ENCODE results near the gene GNAT1.

GNAT1 gene

DNA sequence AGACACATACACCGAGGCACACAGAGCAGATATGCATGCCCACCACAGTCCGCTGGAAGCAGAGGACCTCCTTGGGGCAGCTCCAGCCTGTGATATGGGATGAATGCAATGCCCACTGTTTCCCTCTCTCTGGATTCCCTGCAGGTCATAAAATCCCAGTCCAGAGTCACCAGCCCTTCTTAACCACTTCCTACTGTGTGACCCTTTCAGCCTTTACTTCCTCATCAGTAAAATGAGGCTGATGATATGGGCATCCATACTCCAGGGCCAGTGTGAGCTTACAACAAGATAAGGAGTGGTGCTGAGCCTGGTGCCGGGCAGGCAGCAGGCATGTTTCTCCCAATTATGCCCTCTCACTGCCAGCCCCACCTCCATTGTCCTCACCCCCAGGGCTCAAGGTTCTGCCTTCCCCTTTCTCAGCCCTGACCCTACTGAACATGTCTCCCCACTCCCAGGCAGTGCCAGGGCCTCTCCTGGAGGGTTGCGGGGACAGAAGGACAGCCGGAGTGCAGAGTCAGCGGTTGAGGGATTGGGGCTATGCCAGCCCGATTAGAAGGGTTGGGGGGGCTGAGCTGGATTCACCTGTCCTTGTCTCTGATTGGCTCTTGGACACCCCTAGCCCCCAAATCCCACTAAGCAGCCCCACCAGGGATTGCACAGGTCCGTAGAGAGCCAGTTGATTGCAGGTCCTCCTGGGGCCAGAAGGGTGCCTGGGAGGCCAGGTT lies at the start of gene GNAT1:
Gene GNAT1, plus strand, starts transcription at position 675 of the 725 bp plus-strand sequence. CDS start 116 bp downstream, outside the sequence.
- no peak for DNase-seq (ENCODE audit: low read depth)

DNA sequence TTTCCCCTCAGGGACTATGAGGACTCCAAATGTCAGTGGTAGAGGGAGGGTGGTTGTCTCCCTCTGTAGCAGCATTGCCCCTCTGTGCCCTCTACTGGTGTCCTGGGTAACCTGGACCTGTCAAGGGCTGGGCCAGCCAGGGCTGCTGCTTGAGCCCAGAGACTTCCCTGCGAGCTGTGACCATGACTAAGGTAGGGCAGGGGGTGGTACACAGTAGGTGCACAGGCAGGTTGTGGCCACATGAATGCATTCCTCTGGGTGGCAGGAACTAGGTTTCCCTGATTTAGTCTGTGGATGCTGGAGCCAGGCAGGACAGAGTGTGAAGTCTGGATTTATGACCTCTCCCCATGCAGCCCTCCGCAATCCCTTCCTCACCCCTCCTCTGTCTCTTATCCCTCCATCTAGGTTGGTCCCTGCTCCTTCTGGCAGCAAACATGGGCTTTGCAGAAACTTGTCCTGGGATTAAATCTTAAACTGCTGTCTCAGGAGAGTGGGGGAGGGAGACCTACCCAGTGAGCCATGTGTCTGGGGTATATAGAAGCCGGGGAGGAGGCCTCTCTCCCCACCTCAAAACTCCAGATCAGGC lies 45.0 kb upstream of the GNAT1 start:
- DNase-seq (ENCODE audit: low read depth) = no peak

DNA sequence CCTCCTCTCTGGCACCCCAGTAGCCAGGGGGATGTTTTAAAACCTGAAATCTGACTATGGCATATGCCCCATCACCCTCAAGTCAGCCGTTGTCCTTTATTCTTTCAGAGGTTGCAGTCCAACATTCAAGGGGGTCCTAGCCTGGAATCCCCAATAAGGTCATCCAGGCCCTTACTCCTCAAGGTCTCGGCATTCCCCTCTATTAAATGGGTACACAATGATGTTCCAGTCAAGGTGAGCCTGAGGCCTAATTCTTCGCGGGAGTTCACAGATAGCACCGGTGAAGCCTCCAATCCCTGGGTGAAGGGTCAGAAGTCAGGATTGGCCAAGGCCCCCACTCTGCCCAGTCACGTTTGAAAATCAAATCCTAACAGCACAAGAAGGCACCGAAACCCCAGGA lies 44.4 kb upstream of the GNAT1 start:
- no peak for DNase-seq (ENCODE audit: low read depth)

DNA sequence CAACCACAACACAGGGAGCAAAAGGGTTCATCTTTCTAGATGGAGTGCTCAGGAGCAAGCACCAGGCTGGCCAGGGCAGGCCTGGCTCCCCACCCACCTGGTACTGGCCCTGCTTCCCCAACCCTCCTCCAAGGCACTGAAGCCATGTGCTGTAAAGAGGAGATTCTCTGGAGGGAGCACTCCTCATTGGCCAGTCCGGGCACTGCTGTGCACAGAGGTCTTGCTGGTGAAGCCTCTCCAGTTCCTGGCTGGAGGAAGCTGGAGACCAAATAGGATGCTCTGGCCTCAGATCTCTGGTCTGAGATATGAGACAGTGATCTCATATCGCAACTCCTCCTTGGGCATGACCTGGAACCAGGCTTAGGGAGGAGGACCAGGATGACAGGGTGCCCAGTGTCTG lies 44.0 kb upstream of the GNAT1 start:
- no peak for DNase-seq (ENCODE audit: low read depth)

DNA sequence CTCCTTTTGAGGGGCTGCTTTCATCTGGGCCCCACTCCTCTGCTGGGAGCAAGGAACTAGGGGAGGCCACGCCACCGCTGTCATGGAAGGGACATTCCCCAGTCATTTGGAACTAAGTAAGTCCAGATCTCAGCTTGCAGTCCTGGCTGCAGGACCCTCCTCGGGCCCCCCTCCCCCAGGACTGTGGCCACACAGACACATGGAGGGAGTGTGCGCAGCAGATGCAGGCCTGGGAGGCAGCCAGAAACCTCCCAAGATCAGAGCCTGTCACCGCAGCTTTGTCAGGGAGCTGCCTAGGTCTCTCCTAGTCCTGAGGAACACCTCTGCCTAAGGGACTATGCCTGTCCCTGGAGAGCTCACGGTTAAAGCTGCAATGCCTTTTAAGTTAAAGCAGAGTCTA lies 43.5 kb upstream of the GNAT1 start:
- no peak for DNase-seq (ENCODE audit: low read depth)

DNA sequence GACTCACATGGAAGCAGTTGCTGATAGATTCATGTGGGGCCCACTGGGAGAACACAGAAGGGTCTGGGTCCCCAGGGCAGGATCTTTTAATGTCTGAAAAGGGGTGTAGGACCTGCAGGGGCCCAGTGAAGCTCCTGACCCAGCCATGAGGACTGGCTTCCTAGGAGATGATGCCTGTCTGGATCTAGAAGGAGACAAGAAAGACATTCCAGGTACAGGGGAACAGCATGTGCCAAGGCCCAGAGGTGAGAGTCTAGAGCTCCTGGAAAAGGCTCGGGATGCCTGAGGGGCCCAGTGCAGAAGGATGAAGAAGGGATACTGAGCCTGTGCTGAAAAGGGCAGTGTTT lies 41.0 kb upstream of the GNAT1 start:
- DNase-seq (ENCODE audit: low read depth) = no peak

DNA sequence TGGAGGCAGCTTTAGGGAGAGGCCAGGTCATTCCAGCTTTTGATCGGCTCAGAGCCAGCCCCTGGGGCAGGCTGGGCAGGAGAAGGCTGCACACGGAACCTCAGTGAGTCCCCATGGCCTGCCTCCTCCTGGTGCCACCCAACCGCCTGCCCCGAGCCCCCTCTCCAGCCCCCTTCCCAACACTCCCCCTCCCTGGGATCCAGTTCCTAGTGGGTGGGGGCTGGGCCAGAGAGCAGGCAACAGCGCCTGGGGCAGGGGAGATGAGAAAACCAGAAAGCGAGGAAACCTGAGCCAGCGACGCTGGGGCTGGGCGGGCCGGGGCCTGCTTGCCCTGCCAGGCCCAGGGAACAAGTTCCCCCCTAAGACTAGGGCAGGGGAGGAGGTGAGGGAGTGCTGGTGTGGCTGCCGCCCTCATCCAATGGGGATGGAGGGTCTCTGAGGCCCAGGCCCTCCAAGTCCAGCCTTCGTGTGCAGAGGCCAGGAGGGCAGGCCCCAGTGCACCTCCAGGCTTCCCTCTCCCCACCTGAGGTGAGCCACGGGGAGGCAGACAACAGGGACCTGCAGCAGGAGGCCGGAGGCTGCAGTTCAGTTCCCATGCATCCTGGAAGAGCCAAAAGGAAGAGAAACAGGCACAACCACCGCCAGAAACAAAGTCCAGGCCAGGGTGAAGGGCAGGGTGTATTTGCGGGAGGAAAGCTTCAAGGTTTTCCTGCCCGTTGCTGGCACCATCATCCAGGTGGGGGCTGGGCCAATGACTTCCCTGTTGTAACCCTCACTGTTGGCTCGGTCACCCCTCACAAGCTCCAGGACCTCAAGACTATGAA lies 40.3 kb upstream of the GNAT1 start:
- DNase-seq (ENCODE audit: low read depth) = no peak

DNA sequence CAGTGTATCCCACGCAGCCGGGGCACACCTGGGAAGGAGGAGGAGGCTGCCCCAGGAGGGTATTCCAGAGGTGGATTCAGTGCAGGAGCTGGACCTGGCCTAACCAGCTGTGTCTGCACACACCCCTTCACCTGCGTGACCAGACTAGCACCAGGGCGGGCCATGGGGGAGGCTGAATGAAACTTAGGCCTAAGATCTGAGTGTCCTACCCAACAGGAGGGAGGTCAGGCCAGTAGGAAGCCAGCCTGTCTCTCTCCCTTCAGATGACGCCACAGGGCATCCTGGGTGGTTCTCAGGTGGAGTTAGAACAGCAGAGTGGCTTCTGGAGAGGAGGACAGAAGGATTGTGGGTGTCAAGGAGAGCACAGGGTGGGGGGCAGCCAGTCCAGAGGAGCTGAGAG lies 39.7 kb upstream of the GNAT1 start:
- DNase-seq (ENCODE audit: low read depth) = no peak

DNA sequence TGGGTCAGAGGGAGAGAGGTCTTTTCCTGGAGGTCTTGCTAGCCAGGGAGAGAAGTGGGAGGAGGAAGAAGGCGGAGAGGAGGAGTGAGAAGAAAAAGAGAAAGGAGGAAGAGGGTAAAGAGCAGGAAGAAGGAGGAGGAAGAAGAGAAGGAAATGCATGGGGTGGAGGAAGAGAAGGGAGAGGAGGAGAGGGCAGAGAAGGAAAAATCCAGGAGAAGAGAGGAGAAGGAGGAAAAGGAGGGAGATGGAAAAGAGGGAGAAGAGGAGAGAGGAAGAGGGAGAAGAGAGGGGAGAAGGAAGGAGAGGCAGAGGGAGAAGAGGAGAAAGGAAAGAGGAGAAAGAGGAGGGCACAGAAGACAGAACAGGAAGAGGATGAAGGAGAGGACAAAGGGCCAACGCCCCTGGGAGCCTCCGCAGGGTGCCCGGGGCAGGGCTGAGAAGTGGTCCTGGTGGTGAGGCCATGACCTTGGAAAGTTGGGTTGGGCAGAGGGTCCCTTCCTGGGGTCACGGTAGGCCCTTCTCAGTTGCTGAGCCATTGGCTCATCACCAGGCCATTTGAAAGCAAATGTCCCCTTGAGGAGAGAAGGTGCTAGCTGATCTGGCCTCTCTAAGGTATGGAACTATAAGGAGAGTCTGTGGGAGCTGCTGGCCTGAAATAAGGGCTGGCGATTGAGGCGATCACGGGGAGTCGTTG lies 37.5 kb upstream of the GNAT1 start:
- no peak for DNase-seq (ENCODE audit: low read depth)

DNA sequence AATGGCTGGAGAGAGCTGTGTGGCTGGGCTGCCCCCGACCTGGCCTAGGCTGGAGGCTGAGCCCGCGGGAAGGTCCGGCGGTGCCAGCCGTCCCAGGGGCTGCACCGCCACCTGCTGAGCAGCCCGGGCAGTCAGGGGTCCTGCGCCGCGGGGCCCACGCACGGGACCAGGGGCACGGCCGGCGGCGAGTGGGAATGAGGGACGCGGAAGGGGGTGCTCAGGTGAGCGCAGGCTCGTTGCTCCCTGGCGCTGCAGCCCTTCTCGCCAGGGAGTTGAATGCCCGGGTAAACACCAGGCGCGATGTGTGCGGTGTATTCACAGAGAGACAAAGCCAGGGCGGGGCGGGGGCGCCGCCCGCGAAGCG lies 37.0 kb upstream of the GNAT1 start:
- no peak for DNase-seq (ENCODE audit: low read depth)

DNA sequence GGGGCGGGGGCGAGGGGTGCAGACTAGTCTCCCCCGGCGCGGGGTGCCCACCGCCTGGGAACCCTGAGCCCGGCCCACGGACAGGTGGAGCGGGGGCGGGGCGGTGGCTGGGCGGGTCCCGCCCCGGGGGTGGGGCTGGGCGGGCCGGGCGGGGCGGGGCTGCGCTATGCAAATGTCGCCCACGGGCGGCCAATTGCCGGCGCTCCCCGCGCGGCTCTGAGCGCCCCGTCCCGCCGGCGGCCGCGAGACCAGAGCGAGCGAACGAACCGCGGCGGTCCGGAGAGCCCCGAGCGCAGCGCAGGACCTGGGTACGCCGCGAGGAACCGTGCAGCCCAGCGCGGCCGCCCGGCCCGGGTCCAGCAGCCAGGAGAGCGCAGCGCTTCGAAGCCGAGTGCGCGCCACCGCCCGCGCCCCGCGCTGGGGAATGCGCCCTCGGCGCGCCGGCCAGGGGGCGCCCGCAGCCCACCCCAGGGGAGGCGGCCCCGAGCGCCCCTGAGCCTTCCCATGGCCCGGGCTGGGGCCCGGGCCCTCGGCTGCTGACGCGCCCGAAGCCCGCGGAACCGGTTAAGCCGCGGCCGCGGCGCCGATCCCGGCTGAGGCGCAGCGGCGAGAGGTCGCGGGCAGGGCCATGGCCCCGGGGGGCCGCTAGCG lies 36.4 kb upstream of the GNAT1 start, which contains the start of gene SEMA3F:
Gene SEMA3F, plus strand, starts transcription at position 485 of the 651 bp plus-strand sequence. CDS start 4,299 bp downstream, outside the sequence.
- DNase-seq (ENCODE audit: low read depth) = no peak

DNA sequence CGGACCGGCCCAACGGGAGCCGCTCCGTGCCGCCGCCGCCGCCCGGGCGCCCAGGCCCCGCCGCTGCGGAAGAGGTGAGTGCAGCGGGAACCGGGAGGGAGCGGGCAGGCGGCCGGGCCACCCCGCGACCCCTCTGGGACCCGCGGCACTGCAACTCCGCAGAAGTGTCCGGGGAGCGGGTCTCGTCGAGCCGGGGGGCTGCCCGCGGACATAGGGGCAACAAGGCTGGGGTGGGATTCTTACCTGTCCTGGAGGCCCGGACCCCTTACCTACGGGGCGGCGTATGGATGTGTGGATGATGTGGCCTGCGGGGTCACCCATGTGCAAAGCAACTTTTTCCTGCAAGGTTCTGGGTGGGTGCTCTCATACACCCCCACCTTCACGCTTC lies 35.9 kb upstream of the GNAT1 start:
- no peak for DNase-seq (ENCODE audit: low read depth)

DNA sequence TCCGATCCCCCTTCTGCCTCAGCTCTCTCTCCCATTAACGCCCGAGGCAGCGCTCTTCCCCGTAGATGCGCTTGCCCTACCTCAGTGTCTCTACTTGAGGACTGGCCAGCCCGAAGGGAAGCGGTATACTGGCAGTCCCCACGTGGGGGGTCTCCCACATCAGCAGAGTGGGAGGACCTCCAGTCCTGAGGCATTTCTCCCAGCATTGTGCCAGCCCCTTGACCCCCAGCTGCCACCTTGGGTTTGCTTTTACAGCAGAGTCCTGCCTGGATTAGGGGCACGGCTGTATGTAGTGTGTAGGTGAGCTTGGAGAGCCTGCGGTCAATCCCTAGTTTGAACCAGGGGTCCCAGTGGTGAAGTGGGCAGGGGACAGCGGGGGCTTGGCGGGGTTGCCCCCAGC lies 35.5 kb upstream of the GNAT1 start:
- no peak for DNase-seq (ENCODE audit: low read depth)

DNA sequence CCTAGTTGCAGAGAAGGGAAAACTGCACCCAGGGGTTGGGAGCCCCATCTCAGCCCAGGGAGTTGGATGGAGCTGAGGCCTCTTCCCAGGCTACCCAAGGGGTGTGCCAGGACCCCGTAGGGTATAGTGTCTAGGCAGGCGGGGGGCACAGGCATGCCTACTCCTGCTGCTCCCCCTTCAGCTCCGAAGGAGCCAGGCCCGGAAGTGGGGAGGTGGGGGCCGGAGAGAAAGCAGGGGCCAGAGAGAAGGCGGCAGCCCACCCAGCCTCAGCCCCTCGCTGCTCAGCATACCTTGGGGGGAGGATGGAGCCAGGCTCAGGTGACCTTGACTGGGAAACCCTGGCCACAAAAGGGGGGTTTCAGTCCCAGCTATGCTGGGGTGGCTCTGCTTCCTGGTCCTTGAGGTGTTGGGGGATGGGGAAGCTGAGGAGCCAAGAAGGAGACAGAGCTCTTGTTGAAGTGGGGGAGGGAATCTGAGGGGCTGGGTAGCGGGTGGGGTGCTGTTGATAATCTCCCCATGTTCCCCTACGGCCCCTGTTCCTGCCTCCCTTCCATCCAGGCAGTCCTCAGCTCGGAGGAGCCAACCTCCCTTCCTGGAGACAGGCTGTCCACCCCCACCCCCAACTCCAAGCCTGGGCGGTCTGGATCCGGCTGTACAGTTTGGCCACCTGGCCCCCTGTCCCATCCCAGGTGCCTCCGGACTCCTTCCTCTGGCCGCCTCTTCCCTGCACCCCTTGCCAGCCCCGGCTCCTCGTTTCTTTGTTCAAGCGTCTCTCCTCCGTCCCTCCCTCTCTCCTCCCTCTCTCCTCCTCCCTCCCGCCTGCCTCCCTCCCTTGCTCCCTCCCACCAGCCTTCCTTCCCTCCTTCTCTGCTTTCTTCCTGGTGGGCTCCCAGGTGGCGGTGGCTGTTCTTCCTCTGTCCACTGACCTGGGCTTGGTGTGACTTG lies 34.6 kb upstream of the GNAT1 start:
- no peak for DNase-seq (ENCODE audit: low read depth)

DNA sequence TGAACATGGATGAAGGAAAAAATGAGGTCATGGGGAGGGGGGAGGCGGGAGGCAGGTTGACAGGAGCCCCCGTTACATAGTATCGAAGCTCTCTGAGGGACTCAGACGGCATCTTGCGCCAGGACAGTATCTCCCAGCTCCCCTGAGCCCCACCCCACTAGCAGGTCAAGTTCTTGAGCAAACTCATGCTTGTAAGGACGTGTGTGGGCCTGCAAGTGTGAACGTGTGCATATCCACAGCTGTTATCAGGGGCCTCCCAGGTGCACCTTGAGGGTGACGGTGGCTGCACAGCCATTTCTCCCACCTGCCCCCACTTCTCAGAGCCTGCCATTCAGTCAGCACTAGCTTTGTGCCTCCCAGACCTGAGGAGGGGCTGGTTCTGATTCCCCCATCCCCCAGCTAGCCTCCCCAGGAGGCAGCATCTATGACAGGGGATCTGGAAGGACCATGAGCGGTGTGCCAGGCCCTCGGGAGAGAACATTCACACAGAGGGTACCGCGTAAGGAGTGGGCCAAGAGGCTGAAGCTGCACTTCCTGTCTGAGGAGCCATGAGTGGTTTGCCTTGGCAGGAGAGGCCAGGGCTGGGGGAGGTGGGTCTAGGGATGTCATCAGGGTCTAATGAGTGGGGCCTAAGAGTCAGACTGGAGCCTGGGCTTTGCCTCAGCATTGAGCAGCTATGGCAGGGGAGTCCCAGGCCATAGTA lies 33.4 kb upstream of the GNAT1 start:
- DNase-seq (ENCODE audit: low read depth) = no peak

DNA sequence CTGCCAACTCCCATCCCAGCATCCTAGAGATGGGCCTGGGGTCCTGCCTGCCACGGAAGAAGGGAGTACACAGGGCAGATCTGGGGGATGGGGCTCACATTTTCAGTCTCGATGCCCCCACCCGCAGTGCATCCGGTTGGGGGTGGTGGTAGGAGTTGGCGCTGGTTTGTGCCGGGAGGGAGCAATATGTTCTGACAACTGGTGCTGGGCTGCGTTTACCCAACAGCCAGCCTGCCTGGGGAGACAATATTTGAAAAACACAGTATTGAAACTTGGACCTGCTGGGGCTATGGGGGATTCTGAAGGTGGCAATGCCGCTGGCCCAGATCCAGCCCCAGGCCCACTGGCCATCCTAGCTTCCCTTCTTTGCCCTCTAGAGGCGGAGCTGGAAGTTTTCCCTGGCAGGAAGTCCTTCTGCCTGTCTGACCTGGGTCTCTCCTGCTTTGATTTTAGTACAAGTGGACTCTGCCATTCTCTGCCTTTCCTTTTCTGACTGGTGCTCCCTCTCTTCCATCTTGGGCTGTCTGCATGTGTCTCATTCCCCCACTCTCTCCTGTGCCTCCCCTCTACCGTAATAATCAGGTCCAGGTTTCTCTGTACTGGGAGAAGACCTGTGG lies 32.8 kb upstream of the GNAT1 start:
- DNase-seq (ENCODE audit: low read depth) = no peak

DNA sequence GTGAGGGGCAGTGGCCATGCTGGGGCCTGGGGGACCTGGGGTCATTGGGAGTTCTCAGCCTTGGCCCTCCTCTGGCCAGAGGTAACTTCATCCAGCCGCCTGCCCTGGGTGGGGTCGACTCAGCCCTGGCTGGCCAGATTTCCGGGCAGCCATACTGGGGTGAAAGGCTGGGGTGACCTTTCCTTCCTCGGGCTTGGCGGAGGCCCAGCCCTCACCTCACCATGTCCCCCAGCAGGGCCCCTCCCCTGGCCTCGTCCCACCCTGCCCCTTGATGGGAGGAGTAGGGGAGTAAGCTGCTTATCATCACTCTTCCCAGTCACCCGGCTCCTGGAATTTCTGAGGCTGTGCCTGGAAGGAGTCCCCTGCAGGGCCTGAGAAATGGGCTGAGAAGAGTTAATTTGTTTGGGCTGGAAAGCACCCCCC lies 30.8 kb upstream of the GNAT1 start:
- DNase-seq (ENCODE audit: low read depth) = no peak

DNA sequence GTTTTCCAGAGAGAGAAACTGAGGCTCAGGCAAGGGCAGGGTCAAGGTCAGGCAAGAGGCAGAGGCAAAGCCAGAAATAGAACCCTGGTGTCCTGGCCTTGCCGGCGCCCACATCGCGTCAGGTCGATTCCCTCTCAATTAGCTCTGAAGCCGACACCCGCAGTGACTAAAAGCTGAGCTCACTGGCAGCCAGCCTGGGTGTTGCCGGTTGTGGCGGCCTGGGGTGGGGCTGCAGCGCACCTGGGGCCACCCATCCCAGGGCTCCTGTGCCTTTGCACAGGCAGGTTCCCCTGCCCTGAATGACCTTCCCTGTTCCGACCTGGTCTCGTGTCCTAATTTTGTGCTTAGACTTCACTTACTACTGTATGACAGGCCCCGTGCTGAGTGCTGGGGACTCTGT lies 30.1 kb upstream of the GNAT1 start:
- DNase-seq (ENCODE audit: low read depth) = no peak

DNA sequence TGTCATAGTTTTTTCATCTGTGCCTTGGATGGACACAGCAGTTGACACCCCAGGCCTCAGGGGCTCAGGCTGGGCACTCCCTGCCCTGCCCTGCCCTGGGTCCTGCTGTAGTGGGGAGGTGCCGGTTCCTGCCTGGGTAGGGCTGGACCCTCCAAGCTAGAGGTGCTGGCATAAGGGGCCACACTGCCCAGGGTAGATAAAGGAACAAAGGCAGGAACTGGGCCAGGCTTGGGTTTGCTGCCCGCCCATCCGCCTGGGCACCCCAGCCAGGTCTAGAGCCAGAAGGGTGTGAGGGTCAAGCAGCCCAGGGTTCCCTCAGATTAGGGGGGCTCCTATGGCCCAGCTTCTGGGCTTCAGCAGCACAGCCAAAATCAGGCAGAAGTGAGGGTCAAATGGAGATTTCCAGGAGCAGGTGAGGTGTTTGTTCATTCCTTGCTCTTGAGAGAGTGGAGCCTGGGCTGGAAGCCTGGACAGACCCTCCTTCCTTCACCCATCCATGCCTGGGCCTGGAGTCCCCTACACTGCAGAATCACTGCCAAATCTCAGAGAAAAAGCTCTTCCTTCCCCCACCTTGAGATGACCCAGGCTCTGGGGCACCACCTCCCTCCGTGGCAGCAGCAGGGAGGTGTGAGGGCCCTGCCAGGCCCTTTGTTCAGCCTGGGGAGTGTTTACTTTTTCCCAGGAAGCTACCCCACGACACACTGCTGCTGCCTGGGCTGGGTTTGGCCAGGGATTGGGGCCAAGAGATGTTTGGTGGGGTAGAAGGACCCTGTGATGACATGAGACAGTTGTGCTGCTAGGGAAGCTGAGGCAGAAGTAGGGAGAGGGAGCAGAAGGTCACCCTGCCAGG lies 29.2 kb upstream of the GNAT1 start:
- no peak for DNase-seq (ENCODE audit: low read depth)

All from non-pigmented ciliary epithelial cell (primary cell).